ENCODE data around the gene ADAM8. TPM values are rescaled to one million over a fixed set of nuclear protein-coding genes. Genes with fewer than 3 reads are reported as not detected.

The ADAM8 gene
- total and polyA plus RNA-seq, 2 donors (not counting 1 experiment from before 2014, with no cell fraction given), result 116 to 196 TPM

GRCh38 chr10:133246236-133246626 lies 30.4 kb downstream of the ADAM8 start:
- no peak overlapping the region for H3K4me2 ChIP-seq (replicated peaks; ENCODE audit: low read depth, low read length, poor library complexity, severe bottlenecking)

More at GRCh38 chr10:133246236-133246626, 30.4 kb downstream of the ADAM8 start:
- H3K9me3 ChIP-seq (ENCODE audit: control extremely low read depth in 1 of 3, control insufficient read depth in 2 of 3, insufficient read depth in 1 of 3, low read length in 2 of 3), result peaks cover 0 to 2% (median 0%) of the 10 kb centered on the region in 3 donors
- H3K27ac ChIP-seq (ENCODE audit: low read length in 2 of 2), result no peak overlapping the region
- no peaks in the 10 kb centered on the region for H3K27me3 ChIP-seq (replicated peaks in 1 of 4; ENCODE audit: control extremely low read depth in 1 of 4, control insufficient read depth in 3 of 4, insufficient read depth in 4 of 4, low read length in 3 of 4)
- no peaks in the 10 kb centered on the region for H3K9me3 Mint-ChIP-seq (ENCODE audit: insufficient read depth)
- no peaks in the 10 kb centered on the region for H3K36me3 ChIP-seq (replicated peaks in 1 of 2; ENCODE audit: control extremely low read depth in 1 of 2, control insufficient read depth in 1 of 2, extremely low read depth in 1 of 2, insufficient read depth in 2 of 2, low read length in 1 of 2)
- TF ChIP-seq CTCF (IDR thresholded peaks at IDR 0.05) (no peak), EZH2 (IDR thresholded peaks at IDR 0.05; ENCODE audit: borderline replicate concordance, insufficient read depth, low read depth, low read length, poor library complexity, severe bottlenecking) (no peak)
- DNase-seq (no peak), ATAC-seq (ENCODE audit: low read depth) (no peak)
- intact Hi-C loops (cut with micrococcal nuclease), result no loop called here
- H3K79me2 ChIP-seq (ENCODE audit: control insufficient read depth, insufficient read depth, low read length), result no peaks in the 10 kb centered on the region
- peaks cover 26% of the 10 kb centered on the region for H3K27me3 Mint-ChIP-seq
- WGBS (ENCODE audit: insufficient coverage), result 94% methylated on average over 7 of the region's 12 CpGs
- H3K9ac ChIP-seq (ENCODE audit: low read length), result no peak overlapping the region
- peaks cover 14 to 19% of the 10 kb centered on the region in 2 donors for H3K4me1 ChIP-seq (ENCODE audit: control insufficient read depth in 2 of 2, insufficient read depth in 2 of 2, low read length in 2 of 2)
- peaks cover 17% of the 10 kb centered on the region for H3K4me1 Mint-ChIP-seq
- no peak overlapping the region for H3K27ac Mint-ChIP-seq
- no peaks in the 10 kb centered on the region for H4K20me1 ChIP-seq (ENCODE audit: control insufficient read depth, insufficient read depth, low read length, poor library complexity, severe bottlenecking)
- ChIA-PET POLR2A (no interaction called here), CTCF (interaction anchor here (1.2 to 1.6 kb wide), 4 partner anchors 13 to 61 kb away, joined by 3 to 4 read pairs (median 4); no protein-coding TSS in a partner anchor)
- H3K4me3 ChIP-seq (ENCODE audit: control extremely low read depth in 1 of 5, extremely low read depth in 1 of 5, insufficient read depth in 1 of 5, low read depth in 2 of 5, low read length in 4 of 5), result no peak overlapping the region
- no peak overlapping the region for H3K4me3 Mint-ChIP-seq
- no peak overlapping the region for H2AFZ ChIP-seq (ENCODE audit: insufficient read depth, low read depth, low read length, poor library complexity, severe bottlenecking)
